Measurements from ENCODE around the gene TPP1. TPM values are rescaled to one million over a fixed set of nuclear protein-coding genes. Genes with fewer than 3 reads are reported as not detected.

The TPP1 gene
- total and polyA plus RNA-seq, 10 of the 15 experiments (the other 5 are each of a cell fraction or from before 2014, with no cell fraction given): 7.5 to 64.6 (median 38.3) TPM

DNA sequence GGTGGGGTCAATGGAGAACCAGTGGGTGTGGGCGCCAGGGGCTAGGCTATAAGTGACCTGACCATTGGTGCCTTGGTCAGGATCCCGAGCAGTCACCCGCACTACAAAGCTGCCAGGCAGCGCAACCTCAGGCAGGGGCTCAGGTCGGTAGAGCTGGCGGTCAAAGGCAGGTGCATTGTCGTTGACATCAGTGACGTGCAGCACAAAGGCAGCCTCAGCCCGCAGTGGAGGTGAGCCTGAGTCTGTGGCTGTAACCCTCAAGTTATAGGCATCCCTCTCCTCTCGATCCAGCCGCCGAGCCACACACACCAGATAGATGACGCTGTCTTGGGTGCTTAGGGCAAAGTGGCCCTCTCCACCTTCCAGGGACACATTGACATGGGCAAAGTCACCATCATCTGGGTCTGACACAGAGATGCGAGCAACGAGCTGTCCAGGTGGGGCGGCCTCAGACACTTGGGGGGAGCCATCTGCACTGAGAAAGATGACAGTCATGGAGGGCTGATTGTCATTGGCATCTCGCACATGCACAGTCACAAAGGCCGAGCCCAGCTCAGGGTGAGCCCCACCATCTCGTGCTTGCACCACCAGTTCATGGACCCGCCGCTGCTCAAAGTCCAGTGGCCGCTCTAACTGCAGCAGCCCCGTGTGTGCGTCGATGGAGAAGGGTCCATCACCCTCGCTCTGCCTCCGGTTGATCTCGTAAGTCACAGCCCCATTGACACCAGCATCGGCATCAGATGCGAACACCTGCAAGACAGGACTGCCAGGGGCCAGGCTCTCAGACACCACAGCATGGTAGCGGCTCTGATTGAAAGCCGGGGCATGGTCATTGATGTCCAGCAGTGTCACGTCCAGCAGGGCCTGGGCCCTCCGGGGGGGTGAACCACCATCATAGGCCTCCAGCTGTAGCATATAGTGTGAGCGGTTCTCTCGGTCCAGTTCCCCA is 21.1 kb upstream of the TPP1 start (continued):
- TF ChIP-seq KLF5 (IDR thresholded peaks at IDR 0.05; ENCODE audit: partially characterized antibody): no peak

GRCh38 chr11:6638429-6638828 is 19.2 kb upstream of the TPP1 start:
- H2AFZ ChIP-seq (ENCODE audit: control insufficient read depth, low read depth, low read length): no peak overlapping the region

More at GRCh38 chr11:6638429-6638828, 19.2 kb upstream of the TPP1 start:
- intact Hi-C loops (cut with micrococcal nuclease; ENCODE audit: unreplicated experiment): no loop called here
- H3K9ac ChIP-seq (ENCODE audit: control insufficient read depth, insufficient read depth, low read length): no peak overlapping the region
- no peaks in the 10 kb centered on the region for H3K79me2 ChIP-seq (ENCODE audit: control insufficient read depth, insufficient read depth, low read length)
- FAIRE-seq: no peak
- ChIA-PET POLR2A (interaction anchor here (1.0 to 1.1 kb wide), 2 partner anchors 11 to 168 kb away, joined by 3 to 4 read pairs; no protein-coding TSS in a partner anchor), SMC1A (ENCODE audit: uncharacterized antibody, unreplicated experiment) (interaction anchor here (1.0 kb wide), 1 partner anchor 133 kb away, joined by 3 read pairs; no protein-coding TSS in a partner anchor), CTCF (interaction anchor here (0.7 to 1.7 kb wide), 7 partner anchors 9 to 259 kb away, joined by 3 to 5 read pairs (median 3); partner anchors contain the start of genes MRPL17 and TPP1), RAD21 (ENCODE audit: unreplicated experiment) (interaction anchor here (0.6 kb wide), 1 partner anchor 329 kb away, joined by 3 read pairs; no protein-coding TSS in a partner anchor)
- WGBS (ENCODE audit: insufficient coverage, insufficient replicate concordance, low lambda C conversion rate, missing lambda C conversion rate): 33% methylated on average over 4 of the region's 4 CpGs
- H3K27ac ChIP-seq (ENCODE audit: control insufficient read depth, insufficient read depth): no peak overlapping the region
- TF ChIP-seq KDM1A (IDR thresholded peaks at IDR 0.05; ENCODE audit: borderline replicate concordance): no peak
- TF ChIP-seq, protein P1, sequence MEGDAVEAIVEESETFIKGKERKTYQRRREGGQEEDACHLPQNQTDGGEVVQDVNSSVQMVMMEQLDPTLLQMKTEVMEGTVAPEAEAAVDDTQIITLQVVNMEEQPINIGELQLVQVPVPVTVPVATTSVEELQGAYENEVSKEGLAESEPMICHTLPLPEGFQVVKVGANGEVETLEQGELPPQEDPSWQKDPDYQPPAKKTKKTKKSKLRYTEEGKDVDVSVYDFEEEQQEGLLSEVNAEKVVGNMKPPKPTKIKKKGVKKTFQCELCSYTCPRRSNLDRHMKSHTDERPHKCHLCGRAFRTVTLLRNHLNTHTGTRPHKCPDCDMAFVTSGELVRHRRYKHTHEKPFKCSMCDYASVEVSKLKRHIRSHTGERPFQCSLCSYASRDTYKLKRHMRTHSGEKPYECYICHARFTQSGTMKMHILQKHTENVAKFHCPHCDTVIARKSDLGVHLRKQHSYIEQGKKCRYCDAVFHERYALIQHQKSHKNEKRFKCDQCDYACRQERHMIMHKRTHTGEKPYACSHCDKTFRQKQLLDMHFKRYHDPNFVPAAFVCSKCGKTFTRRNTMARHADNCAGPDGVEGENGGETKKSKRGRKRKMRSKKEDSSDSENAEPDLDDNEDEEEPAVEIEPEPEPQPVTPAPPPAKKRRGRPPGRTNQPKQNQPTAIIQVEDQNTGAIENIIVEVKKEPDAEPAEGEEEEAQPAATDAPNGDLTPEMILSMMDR (IDR thresholded peaks at IDR 0.05 in 2 of 3, conservative IDR thresholded peaks at IDR 0.05 in 1 of 3; ENCODE audit: control insufficient read depth in 2 of 3, extremely low read depth in 1 of 3, insufficient read depth in 1 of 3, low read depth in 3 of 3, low read length in 3 of 3): peak in 1 of 3 experiments; percentile 12; a peak in 1 of 6 replicates
- TF ChIP-seq, protein P2, sequence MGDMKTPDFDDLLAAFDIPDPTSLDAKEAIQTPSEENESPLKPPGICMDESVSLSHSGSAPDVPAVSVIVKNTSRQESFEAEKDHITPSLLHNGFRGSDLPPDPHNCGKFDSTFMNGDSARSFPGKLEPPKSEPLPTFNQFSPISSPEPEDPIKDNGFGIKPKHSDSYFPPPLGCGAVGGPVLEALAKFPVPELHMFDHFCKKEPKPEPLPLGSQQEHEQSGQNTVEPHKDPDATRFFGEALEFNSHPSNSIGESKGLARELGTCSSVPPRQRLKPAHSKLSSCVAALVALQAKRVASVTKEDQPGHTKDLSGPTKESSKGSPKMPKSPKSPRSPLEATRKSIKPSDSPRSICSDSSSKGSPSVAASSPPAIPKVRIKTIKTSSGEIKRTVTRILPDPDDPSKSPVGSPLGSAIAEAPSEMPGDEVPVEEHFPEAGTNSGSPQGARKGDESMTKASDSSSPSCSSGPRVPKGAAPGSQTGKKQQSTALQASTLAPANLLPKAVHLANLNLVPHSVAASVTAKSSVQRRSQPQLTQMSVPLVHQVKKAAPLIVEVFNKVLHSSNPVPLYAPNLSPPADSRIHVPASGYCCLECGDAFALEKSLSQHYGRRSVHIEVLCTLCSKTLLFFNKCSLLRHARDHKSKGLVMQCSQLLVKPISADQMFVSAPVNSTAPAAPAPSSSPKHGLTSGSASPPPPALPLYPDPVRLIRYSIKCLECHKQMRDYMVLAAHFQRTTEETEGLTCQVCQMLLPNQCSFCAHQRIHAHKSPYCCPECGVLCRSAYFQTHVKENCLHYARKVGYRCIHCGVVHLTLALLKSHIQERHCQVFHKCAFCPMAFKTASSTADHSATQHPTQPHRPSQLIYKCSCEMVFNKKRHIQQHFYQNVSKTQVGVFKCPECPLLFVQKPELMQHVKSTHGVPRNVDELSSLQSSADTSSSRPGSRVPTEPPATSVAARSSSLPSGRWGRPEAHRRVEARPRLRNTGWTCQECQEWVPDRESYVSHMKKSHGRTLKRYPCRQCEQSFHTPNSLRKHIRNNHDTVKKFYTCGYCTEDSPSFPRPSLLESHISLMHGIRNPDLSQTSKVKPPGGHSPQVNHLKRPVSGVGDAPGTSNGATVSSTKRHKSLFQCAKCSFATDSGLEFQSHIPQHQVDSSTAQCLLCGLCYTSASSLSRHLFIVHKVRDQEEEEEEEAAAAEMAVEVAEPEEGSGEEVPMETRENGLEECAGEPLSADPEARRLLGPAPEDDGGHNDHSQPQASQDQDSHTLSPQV (IDR thresholded peaks at IDR 0.05): no peak
- peak; percentile 28; the same call in 1 of the 2 replicates for TF ChIP-seq RAD21 (IDR thresholded peaks at IDR 0.05; ENCODE audit: insufficient read depth, low read depth, low read length)
- TF ChIP-seq TARDBP (IDR thresholded peaks at IDR 0.05; ENCODE audit: borderline replicate concordance): no peak
- in situ Hi-C loops (cut with MboI): no loop called here
- DNase-seq (ENCODE audit: low read depth, low spot score): no peak
- H3K36me3 ChIP-seq (ENCODE audit: control insufficient read depth in 2 of 2, insufficient read depth in 2 of 2, low read length in 1 of 2): no peaks in the 10 kb centered on the region
- ATAC-seq: peak; percentile 24; the same call in 1 of the 3 replicates
- no peaks in the 10 kb centered on the region for H4K20me1 ChIP-seq (ENCODE audit: control insufficient read depth, insufficient read depth)
- no peaks in the 10 kb centered on the region for H3K27me3 ChIP-seq (replicated peaks in 1 of 2; ENCODE audit: control insufficient read depth in 2 of 2, insufficient read depth in 2 of 2, low read length in 1 of 2)
- H3K4me1 ChIP-seq (ENCODE audit: control insufficient read depth, insufficient read depth, low read length): no peaks in the 10 kb centered on the region
- no peak overlapping the region for H3K4me3 ChIP-seq
- no TSS peak for BruUV-seq (replicated peaks)
- no peak overlapping the region for H3K4me2 ChIP-seq (ENCODE audit: control insufficient read depth, insufficient read depth)
- no peaks in the 10 kb centered on the region for H3K9me3 ChIP-seq (replicated peaks; ENCODE audit: control insufficient read depth, insufficient read depth, low read length)

Data from GM12878 (cell line).